Measurements from ENCODE around the gene CFAP43. TPM values are rescaled to one million over a fixed set of nuclear protein-coding genes. Genes with fewer than 3 reads are reported as not detected.
A peak's percentile ranks its signal among the peaks of the same experiment; 100 is the strongest.

Gene CFAP43
- total and polyA plus RNA-seq, 2 of the 8 experiments (the other 6 are each of a cell fraction or from before 2014, with no cell fraction given) = 0.11 to 0.27 TPM

- TF ChIP-seq KDM1A (IDR thresholded peaks at IDR 0.05; ENCODE audit: borderline replicate concordance, low read length) (peak; percentile 43; the same call in 1 of the 2 replicates), TBP (IDR thresholded peaks at IDR 0.05; ENCODE audit: low read depth, low read length) (peak; percentile 53; the same call in 1 of the 2 replicates), CREB1 (IDR thresholded peaks at IDR 0.05) (peak; percentile 31; the same call in 1 of the 2 replicates), MAFK (IDR thresholded peaks at IDR 0.05; ENCODE audit: low read depth, low read length) (no peak), SP2 (IDR thresholded peaks at IDR 0.05; ENCODE audit: low read length) (peak; percentile 15; the same call in 1 of the 2 replicates), E2F6 (IDR thresholded peaks at IDR 0.05) (peak; percentile 61), POLR2AphosphoS5 (IDR thresholded peaks at IDR 0.05; ENCODE audit: low read depth, low read length) (peak; percentile 47), SP1 (IDR thresholded peaks at IDR 0.05; ENCODE audit: low read depth, low read length) (peak; percentile 96), POLR2A (IDR thresholded peaks at IDR 0.05; ENCODE audit: control extremely low read depth in 1 of 2, low read depth in 2 of 2, low read length in 2 of 2) (peak; percentile 43 to 65), RBBP5 (IDR thresholded peaks at IDR 0.05; ENCODE audit: borderline replicate concordance, low read depth, low read length) (peak; percentile 94; the same call in 1 of the 2 replicates), RNF2 (IDR thresholded peaks at IDR 0.05; ENCODE audit: borderline replicate concordance, low read depth, low read length, missing control alignments, poor library complexity, severe bottlenecking) (peak; percentile 31), HDAC2 (IDR thresholded peaks at IDR 0.05; ENCODE audit: borderline replicate concordance in 1 of 2, low read depth in 2 of 2, low read length in 2 of 2) (peak; percentile 55 to 68; a peak in 1 of 4 replicates), MAX (IDR thresholded peaks at IDR 0.05) (peak; percentile 82), KDM4A (IDR thresholded peaks at IDR 0.05; ENCODE audit: low read depth, low read length, severe bottlenecking) (peak; percentile 97), CHD2 (IDR thresholded peaks at IDR 0.05; ENCODE audit: low read length) (peak; percentile 82), ASH2L (IDR thresholded peaks at IDR 0.05; ENCODE audit: low read length) (peak; percentile 86), KDM5A (IDR thresholded peaks at IDR 0.05; ENCODE audit: low read length) (0 out of 2 replicates have a peak, but pooled peaks have one; percentile 24)
These were observed at the start of gene CFAP43 (continued) for GRCh38 chr10:104231784-104232612.

Data from H1 (cell line).